GM21737 (cell line): ENCODE measurements around the gene DCANP1.
A peak's percentile ranks its signal among the peaks of the same experiment; 100 is the strongest.

ENCODE experiments used
- ATAC-seq: cut with Tn5 transposase; IDR thresholded peaks from one replicate; pipeline ENCODE4 v1.9.1; 2021; ENCODE audit warnings: mild to moderate bottlenecking, moderate library complexity; ENCODE audit not compliant: unreplicated experiment

The DCANP1 gene

GRCh38 chr5:135426102-135427082 is 20.8 kb downstream of the DCANP1 start:
- peak; percentile 77 for ATAC-seq

DNA sequence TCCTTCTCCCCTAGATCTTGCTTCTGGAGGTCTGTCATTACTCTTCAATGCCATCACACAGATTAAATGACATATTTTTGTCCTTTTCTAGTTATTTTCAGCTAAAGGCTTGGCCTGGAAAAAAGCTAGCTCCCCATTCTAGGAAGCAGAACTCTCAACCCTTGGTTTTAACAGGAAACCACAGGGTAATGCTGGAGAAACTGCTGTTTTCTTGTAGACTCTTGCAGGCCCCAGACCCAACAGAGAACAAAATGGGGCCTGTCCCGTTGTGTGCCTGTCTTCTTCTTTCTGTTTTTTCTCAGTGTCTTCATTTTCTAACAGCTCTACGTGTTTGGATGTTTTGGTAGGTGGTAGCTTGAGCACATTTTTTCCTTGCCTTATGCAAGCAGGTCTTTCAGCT is 21.5 kb downstream of the DCANP1 start:
- ATAC-seq = no peak

GRCh38 chr5:135423846-135424168 is 23.3 kb downstream of the DCANP1 start:
- ATAC-seq = no peak

- no peak for ATAC-seq
Observed at GRCh38 chr5:135423146-135423845, 23.9 kb downstream of the DCANP1 start.

- ATAC-seq = no peak
Observed at GRCh38 chr5:135422419-135422818, 24.7 kb downstream of the DCANP1 start.

- ATAC-seq = no peak
Observed at GRCh38 chr5:135417083-135417482, 30.1 kb downstream of the DCANP1 start.

DNA sequence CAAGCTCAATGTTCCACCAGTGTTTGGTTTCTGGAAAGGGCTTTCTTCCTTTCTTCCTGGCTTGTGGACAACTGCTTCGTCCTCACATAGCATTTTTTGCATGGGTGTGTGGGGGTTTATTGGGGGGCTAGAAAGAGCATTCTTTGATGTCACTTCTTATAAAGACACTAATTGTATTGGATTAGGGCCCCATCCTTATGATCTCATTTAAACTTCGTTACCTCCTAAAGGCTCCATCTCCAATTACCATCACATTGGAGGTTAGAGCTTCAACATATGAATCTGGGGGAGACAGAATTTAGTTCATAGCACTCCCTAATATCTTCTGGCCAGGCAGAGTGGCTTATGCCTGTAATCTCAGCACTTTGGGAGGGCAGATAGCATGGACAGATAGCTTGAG is 42.1 kb downstream of the DCANP1 start:
- ATAC-seq = no peak

DNA sequence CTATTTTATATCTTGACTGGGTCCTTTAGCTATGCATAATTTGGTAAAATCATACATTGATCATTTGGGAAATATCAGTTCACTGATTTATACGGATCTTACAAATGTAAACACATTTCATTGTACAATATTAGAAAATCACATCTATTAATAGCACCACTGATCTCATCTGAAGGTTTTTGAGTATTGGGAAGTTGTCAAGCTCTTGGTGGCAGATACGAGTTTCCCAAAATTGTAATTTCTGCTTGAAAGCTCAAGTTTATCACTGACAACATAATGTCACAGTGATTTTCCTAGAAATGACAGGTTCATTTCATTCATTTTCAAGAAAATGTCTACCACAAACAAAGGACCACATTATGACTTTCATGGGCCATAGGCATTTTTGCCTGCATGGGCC is 45.1 kb downstream of the DCANP1 start:
- no peak for ATAC-seq

DNA sequence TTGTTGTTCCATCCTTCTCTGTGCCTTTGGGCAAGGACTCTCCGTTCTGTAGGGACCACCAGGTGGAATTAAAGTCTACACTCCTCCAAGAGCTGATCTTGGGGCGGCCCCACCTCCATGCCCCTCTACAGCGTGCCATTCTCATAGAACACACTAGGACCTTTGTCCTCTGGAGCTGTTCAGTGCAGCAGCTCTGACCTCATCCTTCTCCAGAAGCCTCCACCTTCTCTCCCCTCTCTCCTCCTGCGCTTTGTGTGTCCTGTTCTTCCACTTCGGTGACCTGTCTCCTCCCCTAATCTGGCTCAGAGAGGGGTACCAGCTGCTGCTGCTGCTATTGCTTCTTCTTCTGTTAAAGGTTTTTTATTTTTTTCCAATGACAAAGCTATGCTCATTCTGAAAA is 46.3 kb downstream of the DCANP1 start:
- no peak for ATAC-seq

DNA sequence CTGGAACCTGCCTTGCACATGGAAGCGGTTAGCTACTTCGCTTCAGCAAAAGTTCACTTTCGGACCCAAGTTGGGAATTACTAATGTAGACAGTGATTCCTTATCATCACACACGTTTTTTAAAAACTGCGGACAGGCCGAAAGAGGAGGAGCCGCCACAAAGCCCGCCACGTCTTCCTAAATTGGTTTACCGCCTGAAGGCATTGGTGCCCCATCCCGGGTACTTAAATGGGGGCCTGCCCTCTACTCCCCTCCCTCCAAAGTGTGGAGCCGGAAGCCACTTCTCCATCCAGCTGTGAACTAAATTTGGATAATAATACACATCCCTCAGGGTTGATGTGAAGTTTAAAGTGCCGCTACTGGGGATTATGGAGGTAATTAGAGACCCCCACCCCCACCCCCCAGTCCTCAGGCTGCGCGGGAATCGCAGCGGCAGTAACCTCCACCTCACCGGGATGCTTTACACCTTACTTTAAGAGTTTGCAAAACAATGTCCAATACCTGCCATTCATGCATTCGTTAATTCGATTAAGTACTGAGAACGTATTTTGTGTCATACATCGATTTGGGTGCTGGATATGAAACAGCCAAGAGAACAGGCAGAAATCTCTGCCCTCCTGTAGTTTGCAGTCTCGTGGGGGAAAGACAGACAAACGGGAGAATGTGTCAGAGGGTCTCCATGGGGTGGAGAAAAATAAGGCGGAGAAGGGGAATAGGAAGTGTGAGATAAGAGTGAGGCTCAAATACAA is 47.2 kb downstream of the DCANP1 start:
- no peak for ATAC-seq

DNA sequence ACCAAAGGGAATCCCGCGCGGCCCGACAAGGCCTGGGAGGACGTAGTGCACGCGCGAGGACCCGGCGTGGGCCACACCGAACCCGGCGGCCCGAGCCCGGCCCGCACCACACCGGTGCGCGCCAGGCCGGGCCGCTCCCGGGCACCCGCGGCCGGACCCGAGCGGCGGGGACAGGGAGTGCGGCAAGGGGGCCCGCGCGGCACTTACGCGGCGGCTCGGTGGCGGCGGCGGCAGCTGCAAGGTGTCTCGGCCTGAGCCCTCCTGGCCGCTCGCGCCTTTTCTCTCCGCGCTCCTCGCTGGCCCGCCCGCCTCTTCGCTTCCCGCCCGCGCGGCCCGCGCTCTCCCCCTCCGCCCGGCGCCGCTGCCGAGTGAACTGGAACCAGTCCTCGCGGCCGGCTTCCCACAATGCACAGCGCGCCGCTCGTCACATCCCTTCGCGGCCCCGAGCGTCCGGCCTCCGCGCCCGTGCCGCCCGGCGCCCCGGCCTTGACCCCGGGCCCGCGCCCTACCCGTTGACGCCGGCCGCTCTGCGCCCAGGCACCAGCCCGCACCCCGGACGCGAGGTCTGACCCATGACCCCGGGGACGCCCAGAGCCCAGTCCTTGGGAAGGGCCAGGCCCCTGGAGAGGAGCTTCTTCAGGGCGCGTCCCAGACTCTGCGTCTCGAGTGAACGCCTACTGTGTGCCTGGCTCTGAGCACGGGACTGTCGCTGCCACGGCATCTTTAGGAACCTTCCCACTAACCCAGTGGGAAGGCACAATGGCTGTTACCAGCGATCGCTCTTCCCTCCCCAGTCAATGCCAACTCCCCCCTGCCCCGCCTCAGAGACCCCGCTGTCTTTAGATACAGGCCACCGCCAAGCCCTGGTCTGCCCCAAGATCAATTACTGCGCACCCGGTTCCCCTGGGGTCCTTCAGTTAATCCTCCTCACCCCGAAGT is 48.0 kb downstream of the DCANP1 start, which contains the start of gene MACROH2A1:
Gene MACROH2A1, minus strand, starts transcription at position 377 of the 939 bp plus-strand sequence. CDS start 10,138 bp downstream, outside the sequence.
- ATAC-seq = peak; percentile 85

GRCh38 chr5:135398160-135398854 is 48.8 kb downstream of the DCANP1 start:
- peak; percentile 29 for ATAC-seq

DNA sequence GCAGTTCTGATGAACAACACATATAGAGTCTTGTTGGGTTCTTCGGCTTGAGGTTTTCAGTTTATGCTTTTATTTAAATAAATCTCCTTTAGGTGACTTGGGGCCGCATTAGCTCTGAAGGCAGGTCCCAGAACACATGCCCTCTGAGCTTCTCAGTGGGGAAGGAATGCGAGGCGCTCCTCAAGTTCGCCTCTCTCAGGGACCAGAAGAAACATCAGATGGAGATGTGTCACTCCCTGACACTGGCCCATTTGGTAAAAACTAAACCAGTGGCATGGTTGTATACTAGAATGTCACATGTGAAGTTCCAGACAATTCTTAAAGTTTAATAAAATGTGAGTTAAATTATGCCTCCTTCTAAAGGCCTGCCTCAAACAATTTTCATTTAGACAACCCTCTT is 50.1 kb downstream of the DCANP1 start:
- ATAC-seq = no peak

GRCh38 chr5:135396459-135397055 is 50.6 kb downstream of the DCANP1 start:
- ATAC-seq = no peak

GRCh38 chr5:135395866-135396265 is 51.3 kb downstream of the DCANP1 start:
- no peak for ATAC-seq

- no peak for ATAC-seq
Observed at GRCh38 chr5:135395451-135395850, 51.7 kb downstream of the DCANP1 start.
